Measurements from ENCODE around the gene COL9A2. TPM values are rescaled to one million over a fixed set of nuclear protein-coding genes. Genes with fewer than 3 reads are reported as not detected.

Gene COL9A2
- total RNA-seq, 2 experiments from 2014 or later, result 10.6 to 21.4 TPM

DNA sequence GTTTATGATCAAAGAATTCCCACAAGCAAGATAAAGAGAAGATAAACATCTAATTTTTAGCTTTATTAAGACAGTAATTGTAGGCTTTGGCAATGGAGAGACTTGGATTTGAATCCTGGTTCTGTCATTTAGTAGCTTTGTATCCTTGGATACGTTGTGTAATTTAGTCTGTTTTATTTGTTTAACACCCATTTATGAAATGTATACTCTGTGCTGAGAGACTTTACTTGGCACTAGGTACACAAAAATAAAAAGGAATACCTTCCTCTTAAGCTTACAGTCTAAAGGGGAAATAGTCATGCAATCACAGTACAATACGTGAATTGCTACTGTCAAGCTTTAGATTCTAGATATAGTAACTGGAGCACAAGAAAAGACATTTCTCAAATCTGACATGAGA, 35.2 kb downstream of the COL9A2 start:
- CTCF ChIA-PET (ENCODE audit: unreplicated experiment), result no interaction called here
- POLR2A ChIA-PET, result interaction anchor here (0.6 to 2.3 kb wide), 11 partner anchors 9 to 284 kb away, joined by 3 to 7 read pairs (median 5); partner anchors contain the start of gene ZMPSTE24
- Histone ChIP-seq H3K9me2 (ENCODE audit: insufficient read depth, low read length) (no peaks in the 10 kb centered on the region), H2AFZ (ENCODE audit: low read length) (no peak overlapping the region), H3K36me3 (ENCODE audit: insufficient read depth, low read length) (peaks cover 73% of the 10 kb centered on the region), H3K4me3 (ENCODE audit: low read depth, low read length, poor library complexity, severe bottlenecking) (no peak overlapping the region), H3K9me3 (ENCODE audit: low read length) (no peaks in the 10 kb centered on the region), H3K4me2 (ENCODE audit: low read length) (no peak overlapping the region), H3K4me1 (ENCODE audit: insufficient read depth, low read length, poor library complexity, severe bottlenecking) (no peaks in the 10 kb centered on the region), H4K20me1 (ENCODE audit: insufficient read depth, low read length) (no peaks in the 10 kb centered on the region), H3K27ac (ENCODE audit: low read depth, low read length, poor library complexity, severe bottlenecking) (no peak overlapping the region), H3K79me2 (ENCODE audit: insufficient read depth, low read depth, low read length) (no peaks in the 10 kb centered on the region)
- intact Hi-C loops (cut with micrococcal nuclease; ENCODE audit: unreplicated experiment), result no loop called here
- BruUV-seq (replicated peaks), result no TSS peak
- TF ChIP-seq EZH2phosphoT487 (IDR thresholded peaks at IDR 0.05; ENCODE audit: borderline replicate concordance, low read depth, low read length), result no peak
- TF ChIP-seq, protein P1, sequence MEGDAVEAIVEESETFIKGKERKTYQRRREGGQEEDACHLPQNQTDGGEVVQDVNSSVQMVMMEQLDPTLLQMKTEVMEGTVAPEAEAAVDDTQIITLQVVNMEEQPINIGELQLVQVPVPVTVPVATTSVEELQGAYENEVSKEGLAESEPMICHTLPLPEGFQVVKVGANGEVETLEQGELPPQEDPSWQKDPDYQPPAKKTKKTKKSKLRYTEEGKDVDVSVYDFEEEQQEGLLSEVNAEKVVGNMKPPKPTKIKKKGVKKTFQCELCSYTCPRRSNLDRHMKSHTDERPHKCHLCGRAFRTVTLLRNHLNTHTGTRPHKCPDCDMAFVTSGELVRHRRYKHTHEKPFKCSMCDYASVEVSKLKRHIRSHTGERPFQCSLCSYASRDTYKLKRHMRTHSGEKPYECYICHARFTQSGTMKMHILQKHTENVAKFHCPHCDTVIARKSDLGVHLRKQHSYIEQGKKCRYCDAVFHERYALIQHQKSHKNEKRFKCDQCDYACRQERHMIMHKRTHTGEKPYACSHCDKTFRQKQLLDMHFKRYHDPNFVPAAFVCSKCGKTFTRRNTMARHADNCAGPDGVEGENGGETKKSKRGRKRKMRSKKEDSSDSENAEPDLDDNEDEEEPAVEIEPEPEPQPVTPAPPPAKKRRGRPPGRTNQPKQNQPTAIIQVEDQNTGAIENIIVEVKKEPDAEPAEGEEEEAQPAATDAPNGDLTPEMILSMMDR (conservative IDR thresholded peaks at IDR 0.05; ENCODE audit: low read length), result no peak
- no peak for DNase-seq (ENCODE audit: low spot score)

DNA sequence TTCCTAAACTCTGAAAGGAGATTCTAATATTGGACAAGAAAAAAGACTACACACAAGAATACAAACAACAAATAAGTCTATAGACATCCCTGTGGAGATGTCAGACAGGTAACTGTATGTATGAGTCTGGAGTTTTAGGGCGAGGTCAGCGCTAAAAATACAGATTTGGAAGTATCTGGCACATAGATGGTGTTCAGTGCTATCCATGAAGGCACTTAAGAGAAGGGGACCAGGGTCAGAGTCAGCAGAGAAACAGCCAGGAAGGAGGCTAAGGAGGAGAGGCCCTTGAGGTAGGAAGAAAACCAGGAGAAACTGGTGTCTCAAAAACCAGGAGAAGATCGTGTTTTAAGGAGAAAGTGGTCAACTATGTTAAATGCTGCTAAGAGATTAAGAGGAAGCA, 41.0 kb downstream of the COL9A2 start:
- TF ChIP-seq, protein P1 (conservative IDR thresholded peaks at IDR 0.05; ENCODE audit: low read length), result no peak
- TF ChIP-seq EZH2phosphoT487 (IDR thresholded peaks at IDR 0.05; ENCODE audit: borderline replicate concordance, low read depth, low read length), result no peak
- no peak overlapping the region for H3K27ac ChIP-seq (ENCODE audit: low read depth, low read length, poor library complexity, severe bottlenecking)
- DNase-seq (ENCODE audit: low spot score), result no peak
- ChIA-PET CTCF (ENCODE audit: unreplicated experiment) (no interaction called here), POLR2A (interaction anchor here (0.6 kb wide), 1 partner anchor 8 kb away, joined by 3 read pairs; no protein-coding TSS in a partner anchor)
- H3K9me2 ChIP-seq (ENCODE audit: insufficient read depth, low read length), result no peaks in the 10 kb centered on the region
- no peaks in the 10 kb centered on the region for H3K4me1 ChIP-seq (ENCODE audit: insufficient read depth, low read length, poor library complexity, severe bottlenecking)
- no peak overlapping the region for H3K4me3 ChIP-seq (ENCODE audit: low read depth, low read length, poor library complexity, severe bottlenecking)
- no peak overlapping the region for H3K4me2 ChIP-seq (ENCODE audit: low read length)
- H3K79me2 ChIP-seq (ENCODE audit: insufficient read depth, low read depth, low read length), result no peaks in the 10 kb centered on the region
- no TSS peak for BruUV-seq (replicated peaks)
- no peaks in the 10 kb centered on the region for H3K9me3 ChIP-seq (ENCODE audit: low read length)
- H3K36me3 ChIP-seq (ENCODE audit: insufficient read depth, low read length), result peaks cover 77% of the 10 kb centered on the region
- H4K20me1 ChIP-seq (ENCODE audit: insufficient read depth, low read length), result no peaks in the 10 kb centered on the region
- intact Hi-C loops (cut with micrococcal nuclease; ENCODE audit: unreplicated experiment), result no loop called here
- H2AFZ ChIP-seq (ENCODE audit: low read length), result no peak overlapping the region

DNA sequence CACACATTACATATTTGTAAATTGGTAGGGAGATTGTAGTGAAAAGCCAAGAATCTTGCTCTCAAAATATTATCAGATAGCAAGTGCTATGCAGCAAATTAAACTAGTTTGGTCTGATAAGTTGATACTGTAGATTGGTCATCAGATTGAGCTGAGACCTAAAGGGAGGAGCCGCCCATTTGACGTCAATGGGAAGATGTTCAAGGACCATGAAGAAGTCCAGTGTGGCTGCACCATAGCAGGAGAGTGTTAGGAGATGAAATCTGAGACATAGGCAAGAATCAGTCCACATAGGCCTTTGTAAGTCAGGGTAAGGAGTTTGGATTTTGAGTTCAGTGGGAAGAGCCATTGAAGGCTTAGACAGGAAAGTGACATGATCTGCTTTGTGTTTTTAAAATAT, 42.8 kb downstream of the COL9A2 start:
- H3K27ac ChIP-seq (ENCODE audit: low read depth, low read length, poor library complexity, severe bottlenecking), result no peak overlapping the region
- no peak overlapping the region for H3K4me3 ChIP-seq (ENCODE audit: low read depth, low read length, poor library complexity, severe bottlenecking)
- no peaks in the 10 kb centered on the region for H3K9me2 ChIP-seq (ENCODE audit: insufficient read depth, low read length)
- no peak overlapping the region for H2AFZ ChIP-seq (ENCODE audit: low read length)
- ChIA-PET CTCF (ENCODE audit: unreplicated experiment) (no interaction called here), POLR2A (interaction anchor here (0.7 kb wide), 1 partner anchor 531 kb away, joined by 4 read pairs; no protein-coding TSS in a partner anchor)
- TF ChIP-seq, protein P1 (conservative IDR thresholded peaks at IDR 0.05; ENCODE audit: low read length), result no peak
- no peak for TF ChIP-seq EZH2phosphoT487 (IDR thresholded peaks at IDR 0.05; ENCODE audit: borderline replicate concordance, low read depth, low read length)
- no peak for DNase-seq (ENCODE audit: low spot score)
- intact Hi-C loops (cut with micrococcal nuclease; ENCODE audit: unreplicated experiment), result no loop called here
- no peaks in the 10 kb centered on the region for H3K4me1 ChIP-seq (ENCODE audit: insufficient read depth, low read length, poor library complexity, severe bottlenecking)
- no peaks in the 10 kb centered on the region for H3K9me3 ChIP-seq (ENCODE audit: low read length)
- BruUV-seq (replicated peaks), result TSS peak; percentile 15
- no peaks in the 10 kb centered on the region for H3K79me2 ChIP-seq (ENCODE audit: insufficient read depth, low read depth, low read length)
- peaks cover 79% of the 10 kb centered on the region for H3K36me3 ChIP-seq (ENCODE audit: insufficient read depth, low read length)
- no peak overlapping the region for H3K4me2 ChIP-seq (ENCODE audit: low read length)
- no peaks in the 10 kb centered on the region for H4K20me1 ChIP-seq (ENCODE audit: insufficient read depth, low read length)
